HepG2 (cell line): ENCODE results near the gene HYAL2. TPM values are rescaled to one million over a fixed set of nuclear protein-coding genes. Genes with fewer than 3 reads are reported as not detected.
A peak's percentile ranks its signal among the peaks of the same experiment; 100 is the strongest.

ENCODE experiments used
- ASH2L ChIP-seq: fragments of 300-600, 200-600 bp; sonication (generic); IDR thresholded peaks from 2 replicates; pipeline ENCODE4 v1.7.0; 2017; ENCODE audit warnings: low read depth, mild to moderate bottlenecking, moderate library complexity, mixed read lengths, low read length; ENCODE audit not compliant: insufficient read length
- ATF7 ChIP-seq, 2 experiments: fragments of 450-650 bp in 1 of 2; sonication (generic) in 1 of 2; formaldehyde crosslinking in 1 of 2; IDR thresholded peaks; 2 replicates each; pipeline versions ENCODE4 v1.4.0 to v1.6.1; 2016 to 2020; ENCODE audit warnings: antibody characterized with exemption in 1 of 2, mild to moderate bottlenecking in 1 of 2, missing genetic modification reagents in 1 of 2
- CCAR2 ChIP-seq: fragments of 200-400 bp; formaldehyde crosslinking; optimal IDR thresholded peaks from 2 replicates; pipeline ENCODE3; 2018; ENCODE audit warnings: low read depth, mild to moderate bottlenecking, low read length, moderate library complexity
- DMTF1 ChIP-seq: sonication (generic); formaldehyde crosslinking; IDR thresholded peaks from 2 replicates; pipeline ENCODE4 v1.4.0; 2020; ENCODE audit warnings: mild to moderate bottlenecking, missing genetic modification reagents
- ESRRA ChIP-seq: sonication (generic); formaldehyde crosslinking; IDR thresholded peaks from 2 replicates; pipeline ENCODE4 v1.5.1; 2020; ENCODE audit warnings: mild to moderate bottlenecking, low read depth, missing genetic modification reagents
- HOMEZ ChIP-seq: IDR thresholded peaks from 2 replicates; pipeline ENCODE4 v1.6.1; 2016; ENCODE audit warnings: low read depth
- NFYC ChIP-seq: IDR thresholded peaks from 2 replicates; pipeline ENCODE4 v1.6.1; 2016; ENCODE audit warnings: missing genetic modification reagents, missing compliant biosample characterization
- SKIL ChIP-seq: sonication (generic); formaldehyde crosslinking; IDR thresholded peaks from 2 replicates; pipeline ENCODE4 v1.8.0; 2022; ENCODE audit warnings: missing genetic modification reagents, mild to moderate bottlenecking, moderate library complexity, borderline replicate concordance
- SMAD3 ChIP-seq: sonication (generic); formaldehyde crosslinking; IDR thresholded peaks from 2 replicates; pipeline ENCODE4 v1.4.0; 2020; ENCODE audit warnings: missing genetic modification reagents
- SMARCC2 ChIP-seq: fragments of 450-650 bp; IDR thresholded peaks from 2 replicates; pipeline ENCODE4 v1.6.1; 2017; ENCODE audit warnings: antibody characterized with exemption, mild to moderate bottlenecking
- SUZ12 ChIP-seq: fragments of 150-350 bp; IDR thresholded peaks from 2 replicates; pipeline ENCODE4 v1.6.1; 2014; ENCODE audit warnings: low read depth, low read length
- TCF12 ChIP-seq, 2 experiments: fragments of 450-650 bp in 1 of 2; sonication (generic) in 1 of 2; formaldehyde crosslinking in 1 of 2; IDR thresholded peaks; 2 replicates each; pipeline versions ENCODE4 v1.6.1 to v1.8.0; 2017 to 2022; ENCODE audit warnings: antibody characterized with exemption in 1 of 2, mild to moderate bottlenecking in 1 of 2, missing genetic modification reagents in 1 of 2, moderate library complexity in 1 of 2
- XRCC5 ChIP-seq: fragments of 200-400 bp; formaldehyde crosslinking; optimal IDR thresholded peaks from 2 replicates; pipeline ENCODE3; 2017; ENCODE audit warnings: mild to moderate bottlenecking, low read length
- ZFP36 ChIP-seq: fragments of 150-350 bp; IDR thresholded peaks from 2 replicates; pipeline ENCODE4 v1.6.1; 2018; ENCODE audit warnings: borderline replicate concordance, low read length, low read depth; ENCODE audit not compliant: partially characterized antibody
- ZNF331 ChIP-seq: sonication (generic); formaldehyde crosslinking; IDR thresholded peaks from 2 replicates; pipeline ENCODE4 v1.4.0; 2020; ENCODE audit warnings: missing genetic modification reagents
- ZNF512B ChIP-seq: sonication (generic); formaldehyde crosslinking; IDR thresholded peaks from 2 replicates; pipeline ENCODE4 v1.5.1; 2020; ENCODE audit warnings: missing genetic modification reagents, mild to moderate bottlenecking, borderline replicate concordance
- ZNF720 ChIP-seq: sonication (generic); formaldehyde crosslinking; IDR thresholded peaks from 2 replicates; pipeline ENCODE4 v1.4.0; 2020; ENCODE audit warnings: missing genetic modification reagents
- ZSCAN22 ChIP-seq: sonication (generic); formaldehyde crosslinking; IDR thresholded peaks from 2 replicates; pipeline ENCODE4 v1.4.0; 2020; ENCODE audit warnings: mild to moderate bottlenecking, missing genetic modification reagents
- polyA plus RNA-seq, 8 experiments: library from polyadenylated mRNA; depleted of rRNA in 3 of 8; stranded (reverse) in 7 of 8; unstranded in 1 of 8; fragments of >200 nt; fragmentation: Illumina TruSeq in 4 of 8; extraction: Trizol in 4 of 8; gene quantifications; 2 replicates each; pipeline versions ENCODE4 v1.2.1 to v1.2.3, GENCODE V29; 2011 to 2016; ENCODE audit warnings: low read depth in 4 of 8, missing spikeins in 1 of 8, mixed read lengths in 1 of 8; ENCODE audit not compliant: insufficient read depth in 1 of 8
- total RNA-seq, 5 experiments: library from RNA; depleted of rRNA; stranded (reverse); fragments of >200 nt; fragmentation: Illumina TruSeq; extraction: Trizol; gene quantifications; 2 replicates each; pipeline ENCODE4 v1.2.3, GENCODE V29; 2016; ENCODE audit warnings: low read depth in 1 of 5

Gene HYAL2
- total and polyA plus RNA-seq, 2 of the 13 experiments (the other 11 are each of a cell fraction or from before 2014, with no cell fraction given): 76.2 to 102 TPM

GRCh38 chr3:50321336-50322114 lies 1.0 kb downstream of the HYAL2 start (continued):
- TF ChIP-seq ZNF512B (CRISPR knock-in tag) (no peak), CCAR2 (no peak), SUZ12 (no peak), TCF12 (IDR thresholded peaks at IDR 0.05) (no peak), TCF12 (CRISPR knock-in tag; IDR thresholded peaks at IDR 0.05) (0 out of 2 replicates have a peak, but pooled peaks have one; percentile 28), ATF7 (IDR thresholded peaks at IDR 0.05) (peak; percentile 81), ATF7 (CRISPR knock-in tag; IDR thresholded peaks at IDR 0.05) (no peak), DMTF1 (CRISPR knock-in tag) (no peak), SKIL (CRISPR knock-in tag) (peak; percentile 57; the same call in 1 of the 2 replicates), HOMEZ (CRISPR knock-in tag) (no peak), SMAD3 (CRISPR knock-in tag) (peak; percentile 39; the same call in 1 of the 2 replicates), ESRRA (0 out of 2 replicates have a peak, but pooled peaks have one; percentile 37), XRCC5 (peak; percentile 55), ZNF720 (CRISPR knock-in tag) (no peak), NFYC (CRISPR knock-in tag) (no peak), ZNF331 (CRISPR knock-in tag) (peak; percentile 52; the same call in 1 of the 2 replicates), SMARCC2 (peak; percentile 4; the same call in 1 of the 2 replicates), ASH2L (peak; percentile 92), ZFP36 (no peak), ZSCAN22 (peak; percentile 99)
